ENCODE measurements around the gene KLK2.
"Not testable (repeated sequence)": the region's sequence is repeated elsewhere in the genome, so short reads cannot be mapped to it uniquely, and the experiment has no call there.

The KLK2 gene

GRCh38 chr19:50894478-50895356 is 21.5 kb downstream of the KLK2 start:
- no peak for DNase-seq (ENCODE audit: low spot score)

- not testable (repeated sequence) for DNase-seq (ENCODE audit: low spot score)
These were observed 22.9 kb downstream of the KLK2 start for GRCh38 chr19:50896089-50896590.

- peak; percentile 100 for DNase-seq (ENCODE audit: low spot score)
These were observed 23.5 kb downstream of the KLK2 start for GRCh38 chr19:50896591-50897190.

- DNase-seq (ENCODE audit: low spot score), result no peak
These were observed 24.0 kb downstream of the KLK2 start for GRCh38 chr19:50897191-50897607.

GRCh38 chr19:50897612-50898011 is 24.4 kb downstream of the KLK2 start:
- DNase-seq (ENCODE audit: low spot score), result peak; percentile 78

- no peak for DNase-seq (ENCODE audit: low spot score)
These were observed 24.8 kb downstream of the KLK2 start for GRCh38 chr19:50898018-50898417.

GRCh38 chr19:50899569-50899968 is 26.3 kb downstream of the KLK2 start:
- DNase-seq (ENCODE audit: low spot score), result no peak

- no peak for DNase-seq (ENCODE audit: low spot score)
These were observed 29.4 kb downstream of the KLK2 start for GRCh38 chr19:50902640-50903039.

GRCh38 chr19:50906217-50906616 is 33.0 kb downstream of the KLK2 start:
- DNase-seq (ENCODE audit: low spot score), result no peak

GRCh38 chr19:50908336-50908735 is 35.1 kb downstream of the KLK2 start:
- no peak for DNase-seq (ENCODE audit: low spot score)

GRCh38 chr19:50909240-50910070 is 36.2 kb downstream of the KLK2 start:
- DNase-seq (ENCODE audit: low spot score), result peak; percentile 85

- DNase-seq (ENCODE audit: low spot score), result no peak
These were observed 37.5 kb downstream of the KLK2 start for GRCh38 chr19:50910722-50911121.

- no peak for DNase-seq (ENCODE audit: low spot score)
These were observed 38.2 kb downstream of the KLK2 start, which contains the start of gene KLK4 for GRCh38 chr19:50911206-50912101. KLK4 (minus strand) TSS chr19:50911395; CDS start chr19:50910738, 657 bp downstream.

GRCh38 chr19:50912102-50912599 is 38.9 kb downstream of the KLK2 start:
- DNase-seq (ENCODE audit: low spot score), result no peak

GRCh38 chr19:50912727-50913716 is 39.8 kb downstream of the KLK2 start:
- DNase-seq (ENCODE audit: low spot score), result peak; percentile 54

- DNase-seq (ENCODE audit: low spot score), result no peak
These were observed 42.8 kb downstream of the KLK2 start for GRCh38 chr19:50916069-50916468.

- peak; percentile 61 for DNase-seq (ENCODE audit: low spot score)
These were observed 48.4 kb downstream of the KLK2 start for GRCh38 chr19:50921426-50922316.

GRCh38 chr19:50922317-50922853 is 49.1 kb downstream of the KLK2 start:
- DNase-seq (ENCODE audit: low spot score), result peak; percentile 94
